Stimulated activated CD8-positive, alpha-beta memory T cell treated with anti-CD3 and anti-CD28 coated beads, Interleukin-7, amount 100 ng/mL, for 48 hours (primary cell): ENCODE results near the gene LYST.
A peak's percentile ranks its signal among the peaks of the same experiment; 100 is the strongest.
"Not testable (repeated sequence)": the region's sequence is repeated elsewhere in the genome, so short reads cannot be mapped to it uniquely, and the experiment has no call there.

Experiments
- DNase-seq, 2 donors: peaks; one replicate each; pipeline ENCODE4 v3.0.0-alpha.2; 2020; ENCODE audit warnings: low read depth in 1 of 2; ENCODE audit errors: extremely low read depth in 1 of 2

The LYST gene, protein sequence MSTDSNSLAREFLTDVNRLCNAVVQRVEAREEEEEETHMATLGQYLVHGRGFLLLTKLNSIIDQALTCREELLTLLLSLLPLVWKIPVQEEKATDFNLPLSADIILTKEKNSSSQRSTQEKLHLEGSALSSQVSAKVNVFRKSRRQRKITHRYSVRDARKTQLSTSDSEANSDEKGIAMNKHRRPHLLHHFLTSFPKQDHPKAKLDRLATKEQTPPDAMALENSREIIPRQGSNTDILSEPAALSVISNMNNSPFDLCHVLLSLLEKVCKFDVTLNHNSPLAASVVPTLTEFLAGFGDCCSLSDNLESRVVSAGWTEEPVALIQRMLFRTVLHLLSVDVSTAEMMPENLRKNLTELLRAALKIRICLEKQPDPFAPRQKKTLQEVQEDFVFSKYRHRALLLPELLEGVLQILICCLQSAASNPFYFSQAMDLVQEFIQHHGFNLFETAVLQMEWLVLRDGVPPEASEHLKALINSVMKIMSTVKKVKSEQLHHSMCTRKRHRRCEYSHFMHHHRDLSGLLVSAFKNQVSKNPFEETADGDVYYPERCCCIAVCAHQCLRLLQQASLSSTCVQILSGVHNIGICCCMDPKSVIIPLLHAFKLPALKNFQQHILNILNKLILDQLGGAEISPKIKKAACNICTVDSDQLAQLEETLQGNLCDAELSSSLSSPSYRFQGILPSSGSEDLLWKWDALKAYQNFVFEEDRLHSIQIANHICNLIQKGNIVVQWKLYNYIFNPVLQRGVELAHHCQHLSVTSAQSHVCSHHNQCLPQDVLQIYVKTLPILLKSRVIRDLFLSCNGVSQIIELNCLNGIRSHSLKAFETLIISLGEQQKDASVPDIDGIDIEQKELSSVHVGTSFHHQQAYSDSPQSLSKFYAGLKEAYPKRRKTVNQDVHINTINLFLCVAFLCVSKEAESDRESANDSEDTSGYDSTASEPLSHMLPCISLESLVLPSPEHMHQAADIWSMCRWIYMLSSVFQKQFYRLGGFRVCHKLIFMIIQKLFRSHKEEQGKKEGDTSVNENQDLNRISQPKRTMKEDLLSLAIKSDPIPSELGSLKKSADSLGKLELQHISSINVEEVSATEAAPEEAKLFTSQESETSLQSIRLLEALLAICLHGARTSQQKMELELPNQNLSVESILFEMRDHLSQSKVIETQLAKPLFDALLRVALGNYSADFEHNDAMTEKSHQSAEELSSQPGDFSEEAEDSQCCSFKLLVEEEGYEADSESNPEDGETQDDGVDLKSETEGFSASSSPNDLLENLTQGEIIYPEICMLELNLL (N-terminal part only)

DNA sequence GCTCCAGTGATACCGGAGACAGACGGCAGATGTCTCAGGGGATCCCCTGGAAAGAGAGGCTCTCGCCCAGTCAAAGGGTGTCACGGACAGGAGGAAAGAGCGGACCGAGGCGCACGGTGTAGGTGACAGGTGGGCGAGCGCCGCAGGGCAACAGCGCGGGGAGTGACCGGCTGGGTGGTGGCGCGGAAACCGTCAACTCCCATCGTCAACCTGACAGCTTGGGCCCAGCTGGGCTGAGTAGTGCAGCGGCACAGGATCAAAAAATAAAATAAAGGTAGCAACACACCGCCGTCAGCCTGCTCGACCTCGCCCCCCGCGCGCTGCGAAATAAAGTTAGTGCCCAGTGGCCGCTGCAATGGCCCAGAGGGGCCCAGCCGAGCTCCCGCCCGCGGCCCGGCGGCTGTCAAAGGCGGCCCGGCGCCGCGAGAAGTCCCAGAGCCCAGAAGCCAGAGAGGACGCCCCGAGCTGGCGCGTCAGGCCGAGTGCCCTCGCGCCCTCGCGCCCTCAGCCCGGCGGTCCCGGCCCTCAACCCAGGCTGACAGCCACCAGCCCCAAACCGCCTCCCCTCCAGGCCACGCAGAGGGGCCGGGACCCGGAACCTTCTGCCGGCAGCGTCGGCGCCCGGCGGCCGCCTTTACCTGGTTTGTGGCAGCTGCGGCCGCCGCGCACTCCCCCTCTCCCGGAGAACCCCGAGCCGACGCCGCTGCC is at the start of gene LYST:
Gene LYST, minus strand, starts transcription at position 702 of the 708 bp plus-strand sequence. CDS start 36,489 bp downstream, outside the sequence.
- DNase-seq = peak in 1 of 2 donors; percentile 47

DNA sequence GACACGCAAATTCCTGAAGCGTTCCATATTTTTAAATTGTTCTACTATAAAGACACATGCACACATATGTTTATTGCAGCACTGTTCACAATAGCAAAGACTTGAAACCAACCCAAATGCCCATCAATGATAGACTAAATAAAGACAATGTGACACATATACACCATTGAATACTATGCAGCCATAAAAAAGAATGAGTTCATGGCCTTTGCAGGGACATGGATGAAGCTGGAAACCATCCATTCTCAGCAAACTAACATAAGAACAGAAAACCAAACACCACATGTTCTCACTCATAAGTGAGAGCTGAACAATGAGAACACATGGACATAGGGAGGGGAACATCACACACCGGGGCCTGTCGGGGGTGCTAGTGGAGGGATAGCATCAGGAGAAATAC is 48.8 kb upstream of the LYST start:
- not testable (repeated sequence) for DNase-seq

DNA sequence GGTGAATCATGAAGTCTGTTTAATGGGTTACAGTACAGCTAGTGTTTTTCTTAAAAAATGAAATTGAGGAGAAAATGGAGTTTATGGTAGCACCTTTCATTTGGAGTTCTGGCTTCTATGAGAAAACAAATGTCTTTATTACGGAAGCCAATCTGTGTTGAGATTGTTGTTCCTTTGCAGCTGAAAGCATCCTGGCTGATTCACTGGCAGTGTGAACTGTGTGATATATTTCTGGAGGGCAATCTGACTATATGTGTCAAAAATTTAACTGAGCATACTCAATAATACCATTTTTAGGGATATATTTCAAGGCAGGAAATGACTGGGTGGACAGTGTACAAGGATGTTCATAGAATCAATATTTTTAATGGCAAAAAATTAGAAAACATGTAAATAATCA is 46.6 kb upstream of the LYST start:
- no peak for DNase-seq

DNA sequence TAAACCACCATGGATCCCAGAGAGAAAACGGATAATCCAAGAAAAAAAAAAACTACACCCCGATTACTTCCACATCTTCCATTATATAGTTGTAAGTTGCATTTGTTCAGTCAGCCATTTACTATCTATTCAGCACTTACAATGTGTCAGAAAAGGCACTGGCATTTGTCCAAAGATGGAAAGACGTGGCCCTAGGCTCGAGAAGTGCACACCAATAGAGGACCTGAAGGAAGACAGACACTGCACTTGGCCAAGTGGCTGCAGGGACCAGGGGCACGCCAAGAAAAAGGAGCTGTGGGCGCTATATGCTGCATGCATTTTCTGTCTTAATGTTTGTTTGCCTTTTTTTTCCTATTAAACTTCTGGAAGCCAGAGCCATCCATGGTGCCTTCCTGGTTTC is 45.2 kb upstream of the LYST start:
- no peak for DNase-seq

DNA sequence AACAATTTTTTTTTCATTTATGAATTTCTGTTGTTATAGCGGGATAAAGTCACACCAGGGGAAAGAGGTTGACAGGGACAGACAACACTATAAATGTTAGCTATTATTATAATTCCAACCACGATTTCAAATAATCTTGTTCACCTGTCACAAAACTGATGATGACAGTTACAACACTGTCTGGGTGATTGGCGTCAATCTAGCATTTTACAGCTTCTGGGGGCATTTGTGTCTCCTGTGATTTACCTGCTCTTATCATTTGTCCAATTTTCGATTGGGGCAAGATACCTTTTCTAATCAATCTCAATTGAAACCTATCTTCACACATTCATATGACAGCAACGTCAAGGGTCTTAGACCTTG is 44.6 kb upstream of the LYST start:
- no peak for DNase-seq

DNA sequence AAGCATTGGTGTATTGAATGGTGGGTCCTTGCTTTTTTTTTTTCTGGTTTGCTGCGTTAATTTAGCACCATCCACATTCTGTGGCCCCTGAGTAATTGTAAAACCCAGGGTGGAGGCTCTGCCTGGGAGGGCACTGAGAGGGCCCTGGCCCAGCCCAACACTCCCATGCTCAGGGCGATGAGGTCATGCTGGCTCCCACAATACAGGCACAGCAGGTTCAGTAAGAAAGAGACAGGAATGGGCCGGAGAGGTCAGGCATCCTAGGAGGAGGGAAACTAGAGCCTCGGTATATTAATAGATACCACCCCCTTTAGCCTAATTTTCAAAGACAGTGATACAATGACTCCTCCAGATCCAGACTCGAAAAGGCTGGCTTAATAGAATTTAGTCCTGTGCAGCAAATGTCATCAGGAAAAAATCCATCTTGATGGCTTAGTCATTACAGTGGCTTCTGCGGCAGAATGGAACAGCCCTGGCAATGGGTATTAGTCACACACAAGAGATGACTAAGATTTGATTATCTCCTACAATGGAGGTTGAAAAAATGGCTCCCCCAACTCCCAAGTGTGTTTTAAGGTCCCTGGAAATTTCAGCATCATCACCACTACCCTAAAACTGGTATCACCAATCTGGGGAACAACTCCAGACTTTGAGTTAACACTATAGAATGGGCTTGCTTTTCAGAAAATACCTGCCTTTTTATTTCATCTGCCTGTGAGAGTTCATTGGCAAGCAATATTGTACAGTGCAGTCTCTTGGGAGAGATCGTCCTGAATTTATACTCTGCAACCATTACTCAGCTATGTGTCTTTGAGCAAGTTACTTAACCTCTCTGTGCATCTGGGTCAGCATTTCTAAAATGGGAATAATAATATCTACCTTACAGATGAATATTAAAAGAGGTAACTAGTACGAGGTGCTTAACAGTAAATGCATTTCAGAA is 43.9 kb upstream of the LYST start:
- peak; percentile 29 to 44 for DNase-seq

DNA sequence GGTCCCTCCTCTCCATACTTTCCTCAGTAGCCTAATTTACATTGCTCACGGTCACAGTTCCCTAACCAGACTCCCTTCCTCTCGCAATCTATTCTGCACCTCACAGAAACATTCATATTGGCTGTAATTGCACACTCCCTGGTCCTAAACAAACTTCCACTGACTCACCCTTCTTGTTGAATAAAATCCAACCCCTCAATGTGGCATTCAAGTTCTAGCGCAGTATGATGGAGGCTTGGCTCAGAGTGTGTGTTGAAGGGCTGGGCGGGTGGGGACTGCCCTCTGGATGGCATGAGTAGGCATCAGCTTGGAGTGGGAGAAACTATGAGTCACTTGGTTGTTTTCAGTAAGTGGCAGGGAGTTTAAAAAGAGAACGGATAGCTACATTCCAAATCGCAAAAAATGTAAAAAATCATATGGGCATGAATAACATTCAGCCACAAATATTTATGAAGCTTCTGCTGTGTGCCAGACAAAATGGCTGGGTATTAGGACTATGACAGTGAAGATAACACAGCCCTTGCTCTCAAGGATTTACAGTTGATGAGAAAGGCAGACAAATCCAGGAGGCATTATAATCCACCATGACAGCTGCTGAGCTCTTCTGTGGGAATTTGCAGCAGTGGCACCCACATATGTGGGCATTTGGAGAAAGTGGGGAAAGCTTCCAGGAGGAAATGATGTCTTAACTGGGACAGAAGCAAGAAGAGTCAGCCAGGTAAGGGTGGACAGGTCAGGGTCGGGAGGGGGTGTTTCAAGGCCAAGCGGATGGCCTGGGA is 42.2 kb upstream of the LYST start:
- DNase-seq = no peak

DNA sequence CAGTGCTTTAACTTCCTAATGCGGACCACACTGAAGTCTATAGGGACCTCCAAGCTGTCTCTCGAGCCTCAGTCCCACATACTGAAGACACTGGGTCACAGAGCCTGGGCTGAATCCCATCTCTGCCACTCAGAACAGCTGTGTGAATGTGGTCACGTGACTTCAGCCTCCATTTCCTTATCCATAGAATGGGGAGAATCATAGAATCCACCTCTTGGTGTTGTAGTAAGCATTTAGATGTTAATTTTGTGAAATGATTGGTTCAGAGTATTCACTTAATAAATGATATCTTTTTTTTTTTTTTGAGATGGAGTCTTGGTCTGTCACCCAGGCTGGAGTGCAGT is 41.2 kb upstream of the LYST start:
- no peak for DNase-seq

DNA sequence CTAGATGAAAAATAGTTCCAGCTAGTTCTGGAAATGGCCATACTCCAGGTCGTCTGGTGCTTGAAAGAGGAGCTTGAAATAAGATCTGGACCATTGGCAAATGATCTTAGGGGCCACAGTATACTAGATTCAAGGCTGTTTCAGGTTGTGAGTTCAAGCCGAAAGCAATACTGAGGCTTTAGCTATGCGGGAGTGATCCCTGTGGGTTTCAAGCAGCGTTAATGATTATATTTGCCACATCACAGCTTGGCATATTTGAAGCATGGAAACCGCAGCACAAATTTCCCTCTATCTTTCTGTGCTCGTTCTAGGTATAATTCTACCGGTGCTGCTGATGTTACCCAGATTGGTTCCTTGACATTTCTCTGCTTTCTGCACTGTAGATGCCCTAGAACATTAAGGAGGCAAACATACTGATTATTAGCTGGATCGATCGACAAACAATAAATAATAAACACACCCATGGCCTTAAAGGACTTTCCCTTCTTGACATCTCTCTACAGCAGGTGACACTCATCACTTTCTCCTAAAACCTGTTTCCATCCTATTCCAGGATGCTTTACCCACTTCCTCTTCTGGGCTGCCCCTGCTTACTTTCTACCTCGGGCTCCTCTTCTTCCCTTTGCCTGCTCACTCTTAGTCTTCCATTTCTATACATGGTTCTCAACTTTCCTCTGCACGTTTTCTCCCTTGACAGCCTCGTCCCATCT is 40.6 kb upstream of the LYST start:
- no peak for DNase-seq

DNA sequence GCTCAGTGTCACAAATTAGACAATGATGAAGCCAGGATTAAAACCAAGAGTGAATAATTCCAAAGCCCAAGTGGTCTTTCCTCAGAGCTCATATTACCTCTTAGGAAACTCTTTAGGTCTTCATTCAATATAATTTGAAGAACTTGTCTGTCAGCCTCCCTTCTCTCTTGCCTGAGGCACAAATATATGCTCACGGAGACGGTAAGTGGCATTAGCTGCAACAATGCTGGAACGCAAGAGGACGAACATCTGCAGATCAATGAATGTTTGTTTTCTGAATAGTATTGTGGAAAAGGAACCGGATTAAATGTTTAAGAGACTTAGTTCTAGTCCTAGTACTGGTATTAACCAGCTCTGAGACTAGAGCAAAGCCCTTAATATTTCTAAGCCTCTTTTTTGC is 39.7 kb upstream of the LYST start:
- DNase-seq = no peak

DNA sequence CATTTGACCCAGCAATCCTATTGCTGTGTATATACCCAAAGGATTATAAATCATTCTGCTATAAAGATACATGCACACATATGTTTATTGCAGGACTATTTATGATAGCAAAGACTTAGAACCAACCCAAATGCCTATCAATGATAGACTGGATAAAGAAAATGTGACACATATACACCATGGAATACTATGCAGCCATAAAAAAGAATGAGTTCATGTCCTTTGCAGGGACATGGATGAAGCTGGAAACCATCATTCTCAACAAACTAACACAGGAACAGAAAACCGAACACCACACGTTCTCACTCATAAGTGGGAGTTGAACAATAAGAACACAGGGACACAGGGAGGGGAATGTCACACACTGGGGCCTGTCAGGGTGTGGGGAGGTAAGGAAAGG is 37.1 kb upstream of the LYST start:
- not testable (repeated sequence) for DNase-seq

DNA sequence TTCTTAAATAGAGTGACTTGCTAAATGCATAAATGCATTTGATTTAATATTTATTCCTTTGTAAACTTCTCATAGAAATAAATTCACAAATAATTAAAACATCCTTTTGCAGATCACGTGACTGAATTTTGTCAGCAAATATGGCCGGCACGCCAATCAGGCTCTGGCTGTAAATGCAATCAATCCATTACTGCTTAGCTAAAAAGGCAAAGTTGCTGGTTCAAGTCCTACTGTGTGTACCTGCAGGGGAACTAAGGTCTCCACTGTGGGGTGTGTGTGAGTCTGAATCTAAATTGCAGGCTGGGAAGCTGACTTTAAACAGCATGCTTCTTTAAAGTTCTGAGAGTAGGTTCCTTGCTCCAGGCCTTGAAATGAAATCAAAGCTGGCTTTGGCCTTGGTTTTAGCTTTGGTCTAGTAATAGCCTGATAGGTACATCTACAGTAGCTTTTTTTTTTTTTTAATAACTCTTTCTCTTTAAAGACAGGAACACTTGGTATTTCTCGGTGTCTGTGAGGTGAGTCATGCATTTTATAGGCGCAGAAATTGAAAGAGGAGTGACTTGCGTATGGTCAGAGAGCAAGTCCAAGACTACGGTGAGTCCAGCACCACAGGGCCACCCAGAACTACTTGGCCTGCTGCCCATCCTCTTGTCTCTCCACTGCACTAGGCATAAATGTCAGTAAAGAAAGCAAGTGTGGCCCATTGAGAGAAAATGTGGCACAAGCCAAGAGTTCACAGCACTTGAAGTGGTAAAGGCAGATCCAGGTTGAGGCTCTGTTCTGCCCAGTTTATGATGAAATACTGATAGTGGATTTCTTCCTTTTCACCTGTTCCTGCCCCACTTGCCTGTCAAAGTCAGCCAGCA is 36.2 kb upstream of the LYST start:
- DNase-seq = no peak

DNA sequence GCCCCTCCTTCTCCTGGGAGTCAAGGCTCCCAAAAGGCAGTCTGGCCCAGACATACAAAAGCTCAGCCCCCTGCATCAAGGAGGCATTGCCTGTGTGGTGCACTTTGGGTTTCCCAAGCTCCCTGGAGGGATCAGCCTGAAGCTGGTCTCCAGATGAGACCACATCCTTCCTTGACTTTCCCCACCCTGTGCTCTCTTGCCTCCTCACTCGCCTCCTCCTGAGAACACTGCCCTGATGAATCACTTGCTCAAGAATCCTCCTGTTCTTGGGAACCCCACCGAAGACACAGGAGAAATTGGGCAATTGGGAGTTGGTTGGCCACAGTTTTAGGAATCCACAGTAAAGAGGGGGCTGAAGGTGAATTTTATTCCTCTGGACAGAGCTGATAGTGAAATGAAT is 34.8 kb upstream of the LYST start:
- no peak for DNase-seq

DNA sequence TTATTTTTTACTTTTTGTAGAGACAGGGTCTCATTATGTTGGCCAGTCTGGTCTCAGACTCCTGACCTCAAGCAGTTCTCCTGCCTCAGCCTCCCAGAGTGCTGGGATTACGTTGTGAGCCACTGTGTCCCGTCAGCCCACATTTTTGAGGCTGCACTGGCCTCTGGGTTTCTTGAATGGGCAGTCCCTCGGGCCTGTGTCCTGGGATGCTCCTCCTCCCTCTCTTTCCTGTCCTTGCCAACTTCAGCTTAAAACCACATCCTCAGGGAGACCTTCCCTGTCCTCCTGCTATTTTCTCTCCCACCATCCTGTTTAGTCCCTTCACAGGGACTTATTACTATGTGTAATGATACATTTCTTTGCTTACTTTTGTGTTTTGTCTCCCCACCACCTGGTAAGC is 31.4 kb upstream of the LYST start:
- no peak for DNase-seq

DNA sequence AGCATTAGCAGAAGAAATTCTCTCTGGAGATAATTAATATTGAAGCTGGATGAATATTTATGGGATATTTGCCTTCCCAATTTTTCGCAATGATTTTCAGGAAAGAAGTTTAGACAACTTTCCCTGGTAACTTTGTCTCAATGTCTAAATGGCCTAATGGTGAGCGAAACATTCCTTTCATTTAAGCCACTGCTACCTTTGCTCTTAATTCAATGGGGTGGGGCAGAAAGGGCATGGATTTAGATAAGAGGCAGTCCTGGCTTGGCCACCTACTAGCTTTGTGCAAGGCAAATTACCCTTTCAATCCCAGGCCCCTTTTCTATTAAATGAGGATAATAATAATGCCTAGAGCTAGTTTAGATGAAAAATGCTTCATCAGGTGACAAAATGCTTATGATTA is 27.1 kb upstream of the LYST start:
- DNase-seq = no peak

DNA sequence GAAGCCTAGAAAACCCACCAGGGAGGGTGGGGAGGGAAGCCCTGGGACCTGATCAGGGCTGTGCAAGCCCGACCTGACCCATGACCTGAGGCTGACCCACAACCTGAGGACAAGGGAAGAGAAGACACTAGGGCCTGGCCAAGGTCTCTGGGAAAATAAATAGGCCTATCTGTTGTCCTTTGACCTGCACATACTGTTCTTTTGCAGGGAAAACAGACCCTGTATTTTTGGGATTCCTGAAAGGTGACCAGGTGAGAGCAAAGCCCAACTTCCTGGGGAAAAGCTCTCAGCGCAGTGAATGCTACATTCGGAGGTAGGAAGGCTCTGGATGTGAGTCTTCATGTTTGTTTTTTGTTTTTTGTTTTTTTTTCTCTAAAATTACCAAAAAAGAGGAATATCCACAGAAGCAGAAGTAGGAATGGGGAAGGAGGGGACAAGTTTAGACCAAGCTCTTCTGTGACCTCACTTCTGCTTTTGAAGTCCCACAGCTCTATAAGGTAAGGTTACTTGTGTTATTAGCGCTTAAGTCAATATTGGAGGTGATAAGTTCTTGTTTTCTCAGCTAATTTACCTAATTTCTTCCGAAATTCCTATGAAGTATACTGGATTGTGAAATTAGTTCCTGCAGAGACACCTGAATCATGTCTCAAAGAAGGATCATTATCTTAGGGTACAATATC is 26.2 kb upstream of the LYST start:
- DNase-seq = no peak

DNA sequence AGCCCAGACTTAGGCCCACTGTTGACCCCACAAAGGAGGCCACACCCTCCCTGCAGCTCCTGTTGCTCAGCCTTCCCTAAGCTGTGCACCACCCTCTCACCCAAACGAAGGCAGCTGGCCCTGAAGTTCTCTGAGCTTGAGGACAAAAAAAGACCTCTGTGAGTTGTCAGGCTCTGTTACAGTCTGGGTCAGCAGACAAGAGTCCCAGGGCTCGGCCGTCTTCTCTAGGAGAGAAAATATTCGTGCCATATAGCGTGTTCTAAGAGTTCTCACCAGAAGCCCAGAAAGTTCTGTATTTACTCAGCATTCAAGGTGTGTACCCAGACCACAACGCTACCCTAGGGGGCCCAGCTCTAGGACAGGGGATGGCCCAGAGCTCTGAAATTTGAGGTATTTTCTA is 25.5 kb upstream of the LYST start:
- DNase-seq = no peak
